Activated naive CD8-positive, alpha-beta T cell (primary cell): Measurements from ENCODE around the gene HNF4A.

Experiments used
- H3K27ac Mint-ChIP-seq: one replicate; pipeline ENCODE4 v1.8.0; 2021; ENCODE audit warnings: mixed read lengths
- H3K27me3 Mint-ChIP-seq: one replicate; pipeline ENCODE4 v1.8.0; 2021; ENCODE audit warnings: mixed read lengths
- H3K36me3 Mint-ChIP-seq: one replicate; pipeline ENCODE4 v1.8.0; 2021; ENCODE audit warnings: mixed read lengths
- H3K4me1 Mint-ChIP-seq: one replicate; pipeline ENCODE4 v1.8.0; 2021; ENCODE audit warnings: low read depth, mixed read lengths
- H3K4me3 Mint-ChIP-seq: one replicate; pipeline ENCODE4 v1.8.0; 2021; ENCODE audit warnings: mild to moderate bottlenecking, mixed read lengths
- H3K9me3 Mint-ChIP-seq: one replicate; pipeline ENCODE4 v1.8.0; 2021; ENCODE audit warnings: low read depth, mixed read lengths

HNF4A gene

DNA sequence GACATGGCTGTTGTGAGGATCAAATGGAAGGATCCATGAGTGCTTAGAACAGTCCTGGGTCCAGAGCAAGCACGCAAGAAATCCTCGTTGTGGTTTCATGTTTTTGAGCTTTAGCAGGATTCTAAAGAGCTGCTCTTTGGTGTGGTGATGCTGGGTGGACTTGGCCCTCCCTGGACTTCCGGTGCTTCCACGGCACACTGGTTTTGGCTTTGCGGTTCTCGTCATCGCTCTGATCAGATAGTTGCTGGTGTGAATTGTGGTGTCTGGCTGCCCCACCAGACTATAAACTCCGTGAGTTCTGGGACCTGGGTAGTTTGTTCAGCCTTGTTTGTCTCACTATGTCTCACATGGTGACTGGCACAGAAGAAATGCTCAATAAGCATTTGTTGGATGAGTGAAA lies 3.3 kb downstream of the HNF4A start:
- Mint-ChIP-seq H3K4me1 (no peaks in the 10 kb centered on the region), H3K36me3 (no peaks in the 10 kb centered on the region), H3K4me3 (no peak overlapping the region), H3K27me3 (peaks cover 3% of the 10 kb centered on the region), H3K9me3 (no peaks in the 10 kb centered on the region), H3K27ac (no peak overlapping the region)

DNA sequence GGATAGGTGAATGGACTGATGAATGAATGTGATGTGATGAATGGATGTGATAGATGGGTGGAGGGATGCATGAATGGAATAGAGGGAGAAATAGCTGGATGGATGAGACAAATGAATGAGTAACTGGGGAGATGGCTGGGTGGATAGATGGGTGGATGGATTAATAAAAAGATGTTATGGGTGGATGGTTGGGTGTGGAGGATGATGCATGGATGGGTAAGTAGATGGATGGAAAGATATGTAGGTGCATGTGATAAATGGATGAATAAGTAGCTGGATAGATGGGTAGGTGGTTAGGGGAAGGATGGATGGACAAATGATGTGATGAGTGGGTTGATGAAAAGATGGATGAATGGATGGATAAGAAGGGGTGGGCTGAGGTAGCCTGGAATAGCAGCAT lies 4.7 kb downstream of the HNF4A start:
- Mint-ChIP-seq H3K27ac (no peak overlapping the region), H3K36me3 (no peaks in the 10 kb centered on the region), H3K27me3 (peaks cover 1% of the 10 kb centered on the region), H3K4me1 (no peaks in the 10 kb centered on the region), H3K4me3 (no peak overlapping the region), H3K9me3 (no peaks in the 10 kb centered on the region)

DNA sequence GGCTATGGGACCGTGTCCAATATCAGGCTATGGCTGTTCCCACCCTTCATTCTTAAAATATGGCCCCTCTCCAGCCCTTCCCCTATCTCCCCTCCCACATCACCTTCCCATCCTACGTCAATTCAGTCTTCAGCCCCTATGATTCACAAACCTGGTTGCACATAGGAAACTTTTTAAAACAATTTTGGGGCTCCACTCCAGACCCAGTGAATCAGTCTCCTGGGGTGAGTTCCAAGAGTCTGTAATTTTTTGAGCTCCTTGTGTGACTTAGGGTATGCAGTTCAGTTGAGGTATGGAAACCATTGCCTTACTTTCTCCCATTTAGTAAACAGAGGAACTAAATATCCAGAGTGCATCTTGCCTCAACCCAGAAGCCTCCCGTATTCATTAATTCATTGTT lies 5.5 kb downstream of the HNF4A start:
- no peaks in the 10 kb centered on the region for H3K4me1 Mint-ChIP-seq
- H3K27me3 Mint-ChIP-seq: peaks cover 1% of the 10 kb centered on the region
- H3K36me3 Mint-ChIP-seq: no peaks in the 10 kb centered on the region
- H3K9me3 Mint-ChIP-seq: no peaks in the 10 kb centered on the region
- H3K27ac Mint-ChIP-seq: no peak overlapping the region
- no peak overlapping the region for H3K4me3 Mint-ChIP-seq

DNA sequence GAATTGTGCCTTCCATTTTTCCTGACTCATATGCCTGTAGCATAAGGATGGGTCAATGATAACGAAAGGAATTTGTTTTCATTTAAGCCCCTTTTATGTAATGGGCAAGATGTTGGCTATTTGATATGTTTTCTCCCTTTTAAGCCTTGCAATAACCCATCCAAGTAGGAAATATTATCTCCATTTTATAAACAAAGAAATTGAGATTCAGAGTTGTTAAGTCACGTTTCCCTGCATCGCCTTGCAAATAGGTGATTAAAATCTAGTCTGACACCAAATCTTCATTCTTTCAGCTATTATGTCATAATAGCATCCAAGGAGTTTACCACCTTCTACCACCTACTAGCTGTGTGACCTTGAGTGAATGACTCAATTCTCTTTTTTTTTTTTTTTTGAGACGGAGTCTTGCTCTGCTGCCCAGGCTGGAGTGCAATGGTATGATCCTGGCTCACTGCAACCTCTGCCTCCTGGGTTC lies 7.0 kb downstream of the HNF4A start:
- Mint-ChIP-seq H3K27ac (no peak overlapping the region), H3K36me3 (no peaks in the 10 kb centered on the region), H3K27me3 (peaks cover 1% of the 10 kb centered on the region), H3K4me3 (no peak overlapping the region), H3K4me1 (no peaks in the 10 kb centered on the region), H3K9me3 (no peaks in the 10 kb centered on the region)

DNA sequence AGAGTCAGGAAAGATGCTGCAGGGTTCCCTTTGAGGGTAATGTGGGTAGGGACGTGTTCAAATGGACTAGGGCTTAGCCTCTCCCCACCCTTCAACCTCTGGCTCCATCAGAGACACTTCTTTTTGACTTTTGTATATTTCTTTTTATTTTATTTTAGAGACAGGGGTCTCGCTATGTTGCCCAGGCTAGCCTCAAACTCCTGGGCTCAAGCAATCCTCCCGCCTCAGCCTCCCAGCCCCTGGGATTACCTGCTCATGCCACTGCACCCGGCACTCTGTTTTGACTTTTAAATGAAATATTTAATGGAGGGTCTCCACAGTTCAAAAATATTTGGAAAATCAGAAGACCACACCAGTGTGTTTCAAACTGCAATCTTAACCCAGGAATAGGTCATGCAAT lies 8.6 kb downstream of the HNF4A start:
- Mint-ChIP-seq H3K9me3 (no peaks in the 10 kb centered on the region), H3K4me3 (no peak overlapping the region), H3K4me1 (no peaks in the 10 kb centered on the region), H3K27ac (no peak overlapping the region), H3K36me3 (no peaks in the 10 kb centered on the region), H3K27me3 (peaks cover 1% of the 10 kb centered on the region)

DNA sequence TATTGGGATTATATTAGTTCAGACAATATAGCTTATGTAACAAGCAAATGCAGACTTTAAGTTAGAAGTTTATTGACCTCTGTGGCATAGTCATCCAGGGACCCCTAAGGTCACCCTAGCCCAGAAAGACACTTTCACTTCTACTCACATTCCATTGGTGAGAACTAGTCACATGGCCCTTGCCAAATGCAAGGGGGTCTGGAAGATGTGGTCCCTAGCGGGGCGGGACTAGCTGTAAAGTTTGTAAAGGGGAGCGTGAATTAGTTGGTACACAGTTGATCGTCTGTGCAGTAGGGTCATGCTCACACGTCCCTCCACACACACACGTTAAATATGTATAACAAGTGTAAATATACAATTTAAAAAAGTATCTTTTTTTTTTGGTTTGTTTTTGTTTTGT lies 9.3 kb downstream of the HNF4A start:
- Mint-ChIP-seq H3K36me3 (no peaks in the 10 kb centered on the region), H3K27me3 (peaks cover 1% of the 10 kb centered on the region), H3K4me3 (no peak overlapping the region), H3K4me1 (no peaks in the 10 kb centered on the region), H3K27ac (no peak overlapping the region), H3K9me3 (no peaks in the 10 kb centered on the region)

DNA sequence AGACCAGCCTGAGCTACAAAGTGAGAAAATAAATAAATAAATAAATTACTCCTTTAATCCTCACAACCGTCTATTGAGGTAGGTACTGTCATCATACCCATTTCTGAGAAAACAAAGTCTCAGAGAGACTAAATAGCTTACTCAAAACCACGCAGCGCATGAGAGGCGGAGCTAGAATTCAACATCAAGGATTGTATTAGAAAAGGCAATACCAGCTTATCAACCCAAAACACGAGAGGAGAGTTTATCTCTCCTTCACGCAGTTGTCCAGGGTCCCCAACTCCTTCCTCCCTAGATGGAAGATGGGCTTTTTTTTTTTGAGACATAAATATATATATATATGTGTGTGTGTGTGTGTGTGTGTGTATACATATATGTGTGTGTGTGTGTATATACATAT lies 12.2 kb downstream of the HNF4A start:
- H3K27me3 Mint-ChIP-seq: no peaks in the 10 kb centered on the region
- H3K4me3 Mint-ChIP-seq: no peak overlapping the region
- H3K36me3 Mint-ChIP-seq: no peaks in the 10 kb centered on the region
- H3K27ac Mint-ChIP-seq: no peak overlapping the region
- H3K4me1 Mint-ChIP-seq: no peaks in the 10 kb centered on the region
- H3K9me3 Mint-ChIP-seq: no peaks in the 10 kb centered on the region

DNA sequence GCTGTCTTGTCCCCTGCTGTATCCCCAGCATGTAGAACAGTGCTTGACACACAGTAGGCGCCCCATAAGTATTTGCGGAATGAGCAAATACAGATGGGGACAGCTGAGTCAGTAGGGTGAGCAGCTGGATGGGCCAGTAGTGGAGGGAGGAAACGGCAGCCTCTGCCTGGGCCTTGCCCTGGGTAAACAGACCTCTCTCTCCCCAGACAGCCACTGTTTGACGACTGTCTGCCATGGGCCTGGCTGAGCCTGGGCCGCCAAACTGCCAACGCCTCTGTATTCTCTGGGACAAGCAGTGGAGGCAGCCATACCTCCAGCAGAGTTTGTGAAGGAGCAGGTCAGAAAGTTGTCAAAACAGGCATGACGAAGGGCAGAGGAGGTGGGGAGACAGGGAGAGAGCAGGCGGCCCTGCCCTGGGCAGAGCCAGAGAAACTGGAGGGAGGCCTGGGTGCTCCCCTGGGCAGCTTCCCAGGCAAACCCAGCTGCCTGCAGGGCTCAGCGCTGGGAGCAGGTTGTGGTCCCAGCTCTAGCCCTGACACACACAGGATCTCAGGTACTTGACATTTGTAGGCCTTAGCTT lies 15.2 kb downstream of the HNF4A start:
- Mint-ChIP-seq H3K4me3 (no peak overlapping the region), H3K9me3 (no peaks in the 10 kb centered on the region), H3K4me1 (no peaks in the 10 kb centered on the region), H3K27ac (no peak overlapping the region), H3K36me3 (no peaks in the 10 kb centered on the region), H3K27me3 (no peaks in the 10 kb centered on the region)

DNA sequence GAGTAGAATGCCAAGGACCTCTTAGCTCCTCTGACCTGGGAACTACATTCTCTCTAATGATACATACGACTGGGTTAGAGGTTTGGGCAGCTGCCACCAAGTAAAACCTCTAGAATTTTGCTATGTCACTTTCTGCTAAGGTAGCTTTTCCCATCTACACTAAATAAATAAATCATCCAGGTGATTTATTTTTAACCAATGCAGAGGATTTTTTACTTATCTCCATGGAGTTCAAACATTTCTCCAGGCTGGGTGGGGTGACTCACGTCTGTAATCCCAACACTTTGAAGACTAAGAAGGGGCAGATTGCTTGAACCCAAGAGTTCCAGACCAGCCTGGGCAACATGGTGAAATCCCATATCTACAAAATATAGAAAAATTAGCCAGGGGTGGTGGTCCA lies 27.1 kb downstream of the HNF4A start:
- Mint-ChIP-seq H3K27me3 (peaks cover 5% of the 10 kb centered on the region), H3K36me3 (no peaks in the 10 kb centered on the region), H3K27ac (no peak overlapping the region), H3K4me3 (no peak overlapping the region), H3K4me1 (no peaks in the 10 kb centered on the region), H3K9me3 (no peaks in the 10 kb centered on the region)

DNA sequence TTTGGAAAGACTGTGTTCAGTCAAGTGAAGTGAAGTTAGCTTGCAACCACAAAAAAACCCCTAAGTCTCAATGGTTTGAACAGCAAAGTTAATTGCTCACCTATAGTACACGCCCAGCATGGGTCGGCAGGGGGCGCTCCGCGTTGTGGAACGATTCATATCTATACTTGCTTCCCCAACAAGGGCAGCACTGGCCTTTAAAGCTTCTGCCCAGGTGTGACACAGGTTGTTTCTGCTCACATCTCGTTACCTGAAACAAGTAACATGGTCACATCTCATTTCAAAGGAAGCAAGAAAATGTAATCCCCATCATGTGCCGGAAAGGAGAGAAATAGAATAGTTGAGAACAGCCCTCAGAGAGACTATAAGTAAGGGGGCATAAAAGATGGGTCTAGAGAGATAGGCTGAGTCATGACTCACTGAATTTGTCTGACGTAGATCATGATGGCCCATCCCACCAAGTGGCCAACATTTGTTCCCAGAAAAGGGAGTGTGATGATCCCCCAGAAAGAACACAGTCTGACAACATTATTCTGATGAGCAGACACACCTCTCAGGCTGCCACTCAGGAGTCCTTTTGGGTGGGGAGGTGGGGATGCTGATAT lies 29.0 kb downstream of the HNF4A start:
- no peaks in the 10 kb centered on the region for H3K9me3 Mint-ChIP-seq
- no peak overlapping the region for H3K4me3 Mint-ChIP-seq
- H3K4me1 Mint-ChIP-seq: peaks cover 2% of the 10 kb centered on the region
- H3K27ac Mint-ChIP-seq: no peak overlapping the region
- no peaks in the 10 kb centered on the region for H3K36me3 Mint-ChIP-seq
- peaks cover 8% of the 10 kb centered on the region for H3K27me3 Mint-ChIP-seq

DNA sequence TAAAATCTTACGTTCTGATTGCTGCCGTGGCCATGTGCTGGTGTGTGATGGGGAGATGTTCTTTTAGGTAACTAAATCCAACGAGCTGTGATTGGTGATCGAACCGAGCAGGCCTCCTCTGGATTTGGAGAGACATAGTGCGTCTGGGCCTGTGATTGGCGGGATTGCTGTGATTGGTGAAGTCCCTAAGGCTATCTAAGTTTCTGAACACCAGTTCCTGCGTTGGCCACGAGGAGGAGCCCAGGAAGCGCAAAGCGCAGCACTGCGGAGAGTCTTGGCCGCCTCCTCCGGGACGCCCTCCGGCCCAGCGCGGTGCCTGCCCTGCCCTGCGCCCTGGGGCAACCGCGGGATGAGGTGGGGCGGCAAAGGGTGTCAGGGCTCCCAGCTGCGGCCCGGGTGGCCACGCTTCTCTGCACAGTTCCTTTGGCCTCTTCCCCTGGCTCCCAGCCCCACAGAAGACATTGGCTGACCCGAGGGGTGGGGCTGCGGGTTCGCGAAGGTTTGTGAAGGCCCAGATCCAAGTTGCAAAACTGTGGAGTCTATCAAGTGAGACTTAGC lies 33.0 kb downstream of the HNF4A start:
- Mint-ChIP-seq H3K9me3 (no peaks in the 10 kb centered on the region), H3K4me3 (no peak overlapping the region), H3K36me3 (no peaks in the 10 kb centered on the region), H3K4me1 (peaks cover 2% of the 10 kb centered on the region), H3K27ac (no peak overlapping the region), H3K27me3 (peaks cover 5% of the 10 kb centered on the region)

DNA sequence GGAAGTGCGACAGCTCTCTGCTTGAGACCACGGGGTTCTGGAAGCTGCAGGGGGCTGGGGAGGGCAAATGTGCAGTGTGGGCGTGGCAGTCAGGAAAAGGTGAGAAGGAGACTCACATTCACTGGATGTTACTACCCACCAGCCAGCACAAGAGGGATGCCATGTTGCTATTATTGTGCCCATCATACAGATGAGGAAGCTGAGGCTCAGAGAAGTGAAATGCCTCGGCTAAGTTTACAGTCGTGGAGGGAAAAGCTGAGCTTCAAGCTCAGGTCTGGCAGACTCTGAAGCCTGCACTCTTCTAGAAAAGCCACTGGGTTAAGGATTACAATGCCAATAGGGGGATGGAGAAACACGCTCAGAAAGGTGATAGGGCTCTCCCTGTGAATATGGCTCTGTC lies 34.4 kb downstream of the HNF4A start:
- H3K9me3 Mint-ChIP-seq: no peaks in the 10 kb centered on the region
- no peak overlapping the region for H3K4me3 Mint-ChIP-seq
- peaks cover 2% of the 10 kb centered on the region for H3K4me1 Mint-ChIP-seq
- H3K27ac Mint-ChIP-seq: no peak overlapping the region
- H3K36me3 Mint-ChIP-seq: no peaks in the 10 kb centered on the region
- H3K27me3 Mint-ChIP-seq: peaks cover 4% of the 10 kb centered on the region

DNA sequence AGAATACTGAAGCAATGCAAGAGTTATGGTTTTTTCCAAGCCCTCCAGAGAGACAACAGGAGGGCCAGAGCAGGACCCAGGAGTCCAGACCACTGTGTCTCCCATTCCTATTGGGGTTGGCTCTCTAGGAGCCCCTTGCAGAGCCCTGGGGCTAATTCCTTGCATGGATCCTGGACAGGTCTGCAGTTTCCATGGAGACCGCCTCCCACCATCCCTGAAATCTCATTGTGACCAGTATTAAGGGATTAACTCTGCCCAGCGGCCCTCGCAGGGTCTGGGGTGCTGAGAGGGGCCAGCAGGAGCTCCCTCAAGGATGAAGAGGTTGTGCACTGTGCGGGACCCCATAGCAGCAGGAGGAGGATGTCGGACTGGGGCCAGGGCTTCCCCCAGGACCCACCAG lies 34.8 kb downstream of the HNF4A start:
- H3K4me1 Mint-ChIP-seq: peaks cover 2% of the 10 kb centered on the region
- no peak overlapping the region for H3K27ac Mint-ChIP-seq
- H3K36me3 Mint-ChIP-seq: no peaks in the 10 kb centered on the region
- H3K27me3 Mint-ChIP-seq: peaks cover 4% of the 10 kb centered on the region
- no peaks in the 10 kb centered on the region for H3K9me3 Mint-ChIP-seq
- no peak overlapping the region for H3K4me3 Mint-ChIP-seq

DNA sequence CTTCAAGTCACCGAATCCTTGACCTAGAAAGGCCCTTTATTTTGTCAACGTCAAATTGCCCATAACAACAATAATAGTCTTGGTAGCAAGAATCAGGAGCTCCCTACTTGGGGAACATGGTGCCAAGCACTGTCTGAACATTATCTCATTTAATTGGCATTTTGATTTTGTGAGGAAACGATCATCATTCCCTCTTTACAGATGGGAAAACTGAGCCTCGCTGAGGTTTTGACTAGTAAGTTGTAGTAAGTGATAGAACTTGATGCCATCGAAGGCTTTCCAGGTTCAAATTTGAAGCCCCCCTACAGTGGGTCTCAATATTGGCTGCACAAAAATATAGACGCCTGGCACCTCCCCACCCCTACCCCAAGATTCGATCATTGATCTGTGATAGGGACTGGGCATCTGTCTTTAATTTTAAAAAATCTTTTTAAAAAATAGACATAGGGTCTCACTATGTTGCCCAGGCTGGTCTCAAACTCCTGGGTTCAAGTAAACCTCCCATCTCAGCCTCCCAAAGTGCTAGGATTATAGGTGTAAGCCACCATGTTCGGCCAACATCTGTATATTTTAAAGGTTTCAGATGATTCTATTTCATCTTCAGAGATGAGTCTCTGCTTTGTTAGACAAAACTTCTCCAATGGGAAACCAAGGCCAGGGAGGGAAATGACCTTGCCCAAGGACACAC lies 36.7 kb downstream of the HNF4A start:
- Mint-ChIP-seq H3K27ac (no peak overlapping the region), H3K4me1 (peaks cover 2% of the 10 kb centered on the region), H3K9me3 (no peaks in the 10 kb centered on the region), H3K36me3 (no peaks in the 10 kb centered on the region), H3K27me3 (peaks cover 4% of the 10 kb centered on the region), H3K4me3 (no peak overlapping the region)

DNA sequence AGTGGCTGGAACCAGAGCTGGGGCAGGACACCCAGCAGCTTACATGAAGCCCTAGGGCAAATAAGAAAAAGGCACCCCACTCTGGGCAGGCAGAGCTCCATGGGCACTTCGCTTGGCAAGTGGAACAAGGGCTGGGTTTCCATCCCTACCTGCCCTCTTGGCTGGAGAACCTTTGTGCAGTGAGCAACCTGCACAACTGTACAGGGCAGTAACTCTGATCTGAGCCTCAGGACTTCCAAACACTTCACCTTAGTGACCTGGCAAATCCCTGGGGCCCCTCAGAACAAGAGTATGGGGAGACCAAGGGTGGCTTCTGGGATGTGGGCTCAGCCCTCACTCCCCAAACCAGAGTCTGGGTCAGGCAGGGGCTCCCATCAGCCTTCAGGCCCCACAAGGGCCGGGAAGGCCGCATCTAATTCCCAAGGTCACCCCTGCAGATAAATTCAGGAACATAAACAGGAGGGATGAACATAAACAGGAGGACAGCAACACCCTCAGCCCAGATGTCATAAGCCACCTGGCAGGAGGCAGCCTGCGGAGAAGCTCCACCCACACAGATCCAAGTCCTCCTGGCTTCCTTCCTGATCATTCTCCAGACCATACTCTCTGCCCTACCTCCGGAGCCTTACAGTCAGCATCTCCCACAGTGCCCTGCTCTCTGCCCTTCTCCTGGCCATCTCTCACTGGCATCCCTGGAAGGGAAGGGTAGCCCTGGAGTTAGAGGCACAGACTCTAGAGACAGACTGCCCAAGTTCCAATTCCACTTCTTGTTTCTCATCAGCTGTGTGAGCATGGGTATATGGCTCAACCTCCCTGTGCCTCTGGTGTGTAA lies 37.5 kb downstream of the HNF4A start:
- Mint-ChIP-seq H3K4me1 (peaks cover 2% of the 10 kb centered on the region), H3K27me3 (peaks cover 1% of the 10 kb centered on the region), H3K36me3 (no peaks in the 10 kb centered on the region), H3K9me3 (no peaks in the 10 kb centered on the region), H3K27ac (no peak overlapping the region), H3K4me3 (no peak overlapping the region)
